Adrenal gland (tissue), 5 donors: ENCODE results near the gene WFIKKN2.

Experiments
- CTCF ChIP-seq, 6 experiments: fragments of 450-650 bp in 4 of 6; fragments of 200-600 bp in 2 of 6; sonication (generic) in 1 of 6; IDR thresholded peaks; 1 replicate in 5 of 6; 2 replicates in 1 of 6; pipeline versions ENCODE4 v1.5.1 to v1.8.0; 2016 to 2021; ENCODE audit warnings: antibody characterized with exemption in 6 of 6, mild to moderate bottlenecking in 2 of 6, moderate library complexity in 1 of 6
- POLR2A ChIP-seq, 2 donors: fragments of 450-650 bp; IDR thresholded peaks; one replicate each; pipeline ENCODE4 v1.6.1; 2017; ENCODE audit warnings: antibody characterized with exemption in 2 of 2, mild to moderate bottlenecking in 2 of 2, moderate library complexity in 1 of 2
- donor health status: DM: no; HTN: no; CAD: no.

- TF ChIP-seq CTCF (IDR thresholded peaks at IDR 0.05) (peak; percentile 68 to 94 (median 83)), POLR2A (IDR thresholded peaks at IDR 0.05) (no peak)
Measured at GRCh38 chr17:50841949-50842354, 6.6 kb downstream of the WFIKKN2 start.
